ENCODE data around the gene NR1H2. TPM values are rescaled to one million over a fixed set of nuclear protein-coding genes. Genes with fewer than 3 reads are reported as not detected.

Gene NR1H2
- total RNA-seq, 4 donors from 2014 or later = 45.3 to 115 (median 61.4) TPM

- Histone ChIP-seq H3K27ac (no peak overlapping the region), H3K9me3 (no peaks in the 10 kb centered on the region), H3K27me3 (peaks cover 0 to 22% of the 10 kb centered on the region in 2 donors), H3K36me3 (no peaks in the 10 kb centered on the region), H3K4me1 (no peaks in the 10 kb centered on the region), H3K4me3 (no peak overlapping the region)
- no peak for DNase-seq
- TF ChIP-seq CTCF (IDR thresholded peaks at IDR 0.05) (no peak), POLR2A (IDR thresholded peaks at IDR 0.05) (no peak)
- intact Hi-C loops (cut with DNase I; ENCODE audit: low total_unique reads) = no loop called here
These were observed 46.4 kb downstream of the NR1H2 start for GRCh38 chr19:50422397-50423278.

GRCh38 chr19:50423279-50424113 lies 47.2 kb downstream of the NR1H2 start:
- TF ChIP-seq CTCF (IDR thresholded peaks at IDR 0.05) (no peak), POLR2A (IDR thresholded peaks at IDR 0.05) (no peak)
- peaks cover 0 to 18% of the 10 kb centered on the region in 2 donors for H3K27me3 ChIP-seq
- no peak for DNase-seq
- H3K27ac ChIP-seq = no peak overlapping the region
- H3K4me1 ChIP-seq = no peaks in the 10 kb centered on the region
- intact Hi-C loops (cut with DNase I; ENCODE audit: low total_unique reads) = no loop called here
- no peaks in the 10 kb centered on the region for H3K9me3 ChIP-seq
- no peaks in the 10 kb centered on the region for H3K36me3 ChIP-seq
- H3K4me3 ChIP-seq = no peak overlapping the region

GRCh38 chr19:50425581-50425980 lies 49.3 kb downstream of the NR1H2 start:
- Histone ChIP-seq H3K36me3 (no peaks in the 10 kb centered on the region), H3K27me3 (peaks cover 0 to 5% of the 10 kb centered on the region in 2 donors), H3K4me3 (no peak overlapping the region), H3K27ac (no peak overlapping the region), H3K9me3 (no peaks in the 10 kb centered on the region), H3K4me1 (no peaks in the 10 kb centered on the region)
- intact Hi-C loops (cut with DNase I; ENCODE audit: low total_unique reads) = no loop called here
- no peak for DNase-seq
- TF ChIP-seq CTCF (IDR thresholded peaks at IDR 0.05) (no peak), POLR2A (IDR thresholded peaks at IDR 0.05) (no peak)

GRCh38 chr19:50427318-50427925 lies 51.2 kb downstream of the NR1H2 start:
- Histone ChIP-seq H3K9me3 (no peaks in the 10 kb centered on the region), H3K4me1 (no peaks in the 10 kb centered on the region), H3K36me3 (no peaks in the 10 kb centered on the region), H3K4me3 (no peak overlapping the region), H3K27me3 (peaks cover 0 to 7% of the 10 kb centered on the region in 2 donors), H3K27ac (no peak overlapping the region)
- TF ChIP-seq POLR2A (IDR thresholded peaks at IDR 0.05) (no peak), CTCF (IDR thresholded peaks at IDR 0.05) (no peak)
- DNase-seq = no peak
- intact Hi-C loops (cut with DNase I; ENCODE audit: low total_unique reads) = no loop called here

All from uterus (tissue), 4 donors.